K562 (cell line): Measurements from ENCODE around the gene MYO1H.

ENCODE experiments used
- CEBPB ChIP-seq: fragments of 450-650 bp; IDR thresholded peaks from 2 replicates; pipeline ENCODE4 v1.6.1; 2016; ENCODE audit warnings: missing genetic modification characterization, missing compliant biosample characterization
- CTCF ChIP-seq, 3 experiments: IDR thresholded peaks in 2 of 3; conservative IDR thresholded peaks in 1 of 3; 2 replicates each; pipeline ENCODE4 v1.5.1; 2011 to 2012; ENCODE audit warnings: low read length in 3 of 3, mild to moderate bottlenecking in 3 of 3, control low read depth in 2 of 3, improper control_type of control experiment in 1 of 3, inconsistent platforms in 1 of 3, low read depth in 1 of 3, mixed read lengths in 1 of 3, moderate library complexity in 1 of 3; ENCODE audit not compliant: insufficient read depth in 2 of 3
- EZH2 ChIP-seq: IDR thresholded peaks from 2 replicates; pipeline ENCODE4 v1.6.1; 2012; ENCODE audit warnings: low read depth, mild to moderate bottlenecking, inconsistent platforms, low read length, borderline replicate concordance
- FOXJ3 ChIP-seq: sonication (generic); formaldehyde crosslinking; IDR thresholded peaks from 2 replicates; pipeline ENCODE4 v1.4.0; 2020; ENCODE audit warnings: mild to moderate bottlenecking, missing genetic modification reagents
- IRF9 ChIP-seq: fragments of 450-650 bp; IDR thresholded peaks from 2 replicates; pipeline ENCODE4 v1.6.1; 2016; ENCODE audit warnings: missing biosample characterization, missing genetic modification characterization
- JUN ChIP-seq, 2 experiments: sonication (generic) in 1 of 2; formaldehyde crosslinking in 1 of 2; IDR thresholded peaks; 2 replicates each; pipeline versions ENCODE4 v1.6.1 to v1.8.0; 2012 to 2022; ENCODE audit warnings: borderline replicate concordance in 2 of 2, mild to moderate bottlenecking in 2 of 2, improper control_type of control experiment in 1 of 2, low read depth in 1 of 2, low read length in 1 of 2, missing genetic modification reagents in 1 of 2
- NCOA6 ChIP-seq: fragments of 450-650 bp; IDR thresholded peaks from 2 replicates; pipeline ENCODE4 v1.6.1; 2017; ENCODE audit warnings: mild to moderate bottlenecking
- NFATC3 ChIP-seq: fragments of 450-650 bp; IDR thresholded peaks from 2 replicates; pipeline ENCODE4 v1.6.1; 2017; ENCODE audit warnings: mild to moderate bottlenecking
- RB1 ChIP-seq: fragments of 450-650 bp; IDR thresholded peaks from 2 replicates; pipeline ENCODE4 v1.6.1; 2017; ENCODE audit warnings: low read depth, mild to moderate bottlenecking
- SMC3 ChIP-seq: conservative IDR thresholded peaks from 2 replicates; pipeline ENCODE4 v1.6.1; 2011; ENCODE audit warnings: low read depth, low read length, improper control_type of control experiment; ENCODE audit not compliant: insufficient read depth
- SPI1 ChIP-seq: IDR thresholded peaks from 2 replicates; pipeline ENCODE4 v1.6.1; 2011; ENCODE audit warnings: low read depth, low read length, control low read depth, borderline replicate concordance
- ZNF253 ChIP-seq: fragments of 250-450 bp; sonication (Bioruptor Pico); conservative IDR thresholded peaks from 2 replicates; pipeline ENCODE4 v1.6.1; 2021; ENCODE audit warnings: mild to moderate bottlenecking
- ZNF449 ChIP-seq: fragments of 250-450 bp; sonication (Bioruptor Pico); IDR thresholded peaks from 2 replicates; pipeline ENCODE4 v1.8.0; 2022; ENCODE audit warnings: moderate library complexity, mild to moderate bottlenecking, inconsistent platforms
- ZNF740 ChIP-seq, 3 experiments: fragments of 200-800 bp in 1 of 3; sonication (Bioruptor generic) in 1 of 3; sonication (generic) in 1 of 3; formaldehyde crosslinking in 1 of 3; IDR thresholded peaks; 2 replicates each; pipeline versions ENCODE4 v1.6.1 to v1.8.0; 2016 to 2022; ENCODE audit warnings: mild to moderate bottlenecking in 2 of 3, missing compliant biosample characterization in 2 of 3, missing genetic modification characterization in 2 of 3, missing genetic modification reagents in 1 of 3

GRCh38 chr12:109473006-109473405 lies 125.3 kb downstream of the MYO1H start:
- TF ChIP-seq ZNF449 (CRISPR knock-in tag), result no peak
- no peak for TF ChIP-seq CTCF (IDR thresholded peaks at IDR 0.05 in 2 of 3, conservative IDR thresholded peaks at IDR 0.05 in 1 of 3; ENCODE audit: insufficient read depth in 2 of 3, low read depth in 1 of 3, low read length in 3 of 3)
- TF ChIP-seq ZNF253 (CRISPR knock-in tag), result no peak
- TF ChIP-seq JUN (IDR thresholded peaks at IDR 0.05; ENCODE audit: borderline replicate concordance, low read depth, low read length), result no peak
- no peak for TF ChIP-seq JUN (CRISPR knock-in tag; IDR thresholded peaks at IDR 0.05; ENCODE audit: borderline replicate concordance)
- TF ChIP-seq FOXJ3 (CRISPR knock-in tag), result no peak
- TF ChIP-seq IRF9 (tag), result no peak
- TF ChIP-seq NFATC3, result no peak
- TF ChIP-seq SPI1, result no peak
- TF ChIP-seq EZH2, result no peak
- no peak for TF ChIP-seq SMC3
- no peak for TF ChIP-seq NCOA6
- no peak for TF ChIP-seq RB1
- TF ChIP-seq CEBPB (tag), result no peak
- TF ChIP-seq ZNF740 (CRISPR knock-in tag; IDR thresholded peaks at IDR 0.05), result no peak
- no peak for TF ChIP-seq ZNF740 (tag; IDR thresholded peaks at IDR 0.05)
